Measurements from ENCODE around the gene KIF13A. TPM values are rescaled to one million over a fixed set of nuclear protein-coding genes. Genes with fewer than 3 reads are reported as not detected.

Gene KIF13A
- total RNA-seq = 22.7 and 23.6 TPM in 2 replicates

DNA sequence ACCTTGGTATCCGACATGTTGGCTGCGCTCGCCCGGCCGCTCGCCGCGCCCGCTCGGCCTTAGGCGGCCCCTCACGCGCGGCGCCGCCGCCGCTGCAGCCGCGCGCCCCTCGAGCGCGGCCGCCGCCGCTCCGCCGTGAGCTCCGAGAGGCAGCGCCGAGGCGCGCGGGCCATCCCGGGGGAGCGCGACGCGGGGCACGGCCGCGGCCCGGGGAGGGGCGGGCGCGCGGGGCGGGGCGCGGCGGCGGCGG, at the start of gene KIF13A:
TSS of gene KIF13A (minus strand) at position 189 of the 250 bp plus-strand sequence. CDS start at position 17, 172 bp downstream.

Other genes starting within 250 kb of the KIF13A start
- 1.9 and 4.0 TPM in 2 replicates for gene NHLRC1, start 135.0 kb upstream of the KIF13A start, total RNA-seq
- 5.8 and 7.6 TPM in 2 replicates for gene TPMT, start 167.4 kb upstream of the KIF13A start, total RNA-seq
- gene KDM1B, start 167.8 kb upstream of the KIF13A start, total RNA-seq = 6.1 and 7.0 TPM in 2 replicates